Stimulated activated naive B cell treated with anti-CD40 and anti-IgM and Interleukin-4, amounts not matched to agents 10 μg/mL and 1 μg/mL and 100 μg/mL, for 72 hours (primary cell): ENCODE data around the gene TBC1D3B.
A peak's percentile ranks its signal among the peaks of the same experiment; 100 is the strongest.

Experiments used
- ATAC-seq, 2 donors: fragments of 150-1000 bp; cut with Tn5 transposase; replicated peaks; 2 replicates each; pipeline ENCODE4 v1.10.0; 2021; ENCODE audit warnings: moderate library complexity in 1 of 2
- DNase-seq: peaks from one replicate; pipeline ENCODE4 v3.0.0; 2021
- H3K27ac Mint-ChIP-seq: one replicate; pipeline ENCODE4 v1.8.0; 2022; ENCODE audit warnings: mild to moderate bottlenecking, mixed read lengths
- H3K27me3 Mint-ChIP-seq, 2 donors: one replicate each; pipeline ENCODE4 v1.8.0; 2022; ENCODE audit warnings: mixed read lengths in 2 of 2
- H3K36me3 Mint-ChIP-seq, 2 donors: one replicate each; pipeline ENCODE4 v1.8.0; 2022; ENCODE audit warnings: mixed read lengths in 2 of 2, mild to moderate bottlenecking in 1 of 2
- H3K4me1 Mint-ChIP-seq, 2 donors: one replicate each; pipeline ENCODE4 v1.8.0; 2022; ENCODE audit warnings: mixed read lengths in 2 of 2, mild to moderate bottlenecking in 1 of 2
- H3K4me3 Mint-ChIP-seq, 2 donors: one replicate each; pipeline ENCODE4 v1.8.0; 2022; ENCODE audit warnings: mild to moderate bottlenecking in 2 of 2, mixed read lengths in 2 of 2, moderate library complexity in 1 of 2
- H3K9me3 Mint-ChIP-seq, 2 donors: one replicate each; pipeline ENCODE4 v1.8.0; 2022; ENCODE audit warnings: mixed read lengths in 2 of 2, mild to moderate bottlenecking in 1 of 2

TBC1D3B gene

GRCh38 chr17:36118477-36119353 lies 57.7 kb downstream of the TBC1D3B start:
- H3K9me3 Mint-ChIP-seq: peaks cover 6 to 8% of the 10 kb centered on the region in 2 donors
- peaks cover 33 to 43% of the 10 kb centered on the region in 2 donors for H3K4me1 Mint-ChIP-seq
- peaks cover 0 to 6% of the 10 kb centered on the region in 2 donors for H3K36me3 Mint-ChIP-seq
- ATAC-seq (peak; percentile 58 to 64), DNase-seq (no peak)
- H3K27me3 Mint-ChIP-seq: no peaks in the 10 kb centered on the region
- peak overlapping the region; percentile 63 for H3K27ac Mint-ChIP-seq
- peak overlapping the region; percentile 61 to 64 for H3K4me3 Mint-ChIP-seq

GRCh38 chr17:36117505-36118382 lies 58.7 kb downstream of the TBC1D3B start:
- peak overlapping the region; percentile 63 for H3K27ac Mint-ChIP-seq
- peaks cover 2 to 7% of the 10 kb centered on the region in 2 donors for H3K36me3 Mint-ChIP-seq
- H3K27me3 Mint-ChIP-seq: no peaks in the 10 kb centered on the region
- H3K9me3 Mint-ChIP-seq: peaks cover 8 to 9% of the 10 kb centered on the region in 2 donors
- DNase-seq: peak; percentile 43
- peak overlapping the region; percentile 61 to 64 for H3K4me3 Mint-ChIP-seq
- H3K4me1 Mint-ChIP-seq: peaks cover 31 to 43% of the 10 kb centered on the region in 2 donors
- peak; percentile 79 to 88 for ATAC-seq
